ENCODE results near the gene RBP3. TPM values are rescaled to one million over a fixed set of nuclear protein-coding genes. Genes with fewer than 3 reads are reported as not detected.

Gene RBP3
- total RNA-seq, 1 experiment from 2014 or later = not detected

DNA sequence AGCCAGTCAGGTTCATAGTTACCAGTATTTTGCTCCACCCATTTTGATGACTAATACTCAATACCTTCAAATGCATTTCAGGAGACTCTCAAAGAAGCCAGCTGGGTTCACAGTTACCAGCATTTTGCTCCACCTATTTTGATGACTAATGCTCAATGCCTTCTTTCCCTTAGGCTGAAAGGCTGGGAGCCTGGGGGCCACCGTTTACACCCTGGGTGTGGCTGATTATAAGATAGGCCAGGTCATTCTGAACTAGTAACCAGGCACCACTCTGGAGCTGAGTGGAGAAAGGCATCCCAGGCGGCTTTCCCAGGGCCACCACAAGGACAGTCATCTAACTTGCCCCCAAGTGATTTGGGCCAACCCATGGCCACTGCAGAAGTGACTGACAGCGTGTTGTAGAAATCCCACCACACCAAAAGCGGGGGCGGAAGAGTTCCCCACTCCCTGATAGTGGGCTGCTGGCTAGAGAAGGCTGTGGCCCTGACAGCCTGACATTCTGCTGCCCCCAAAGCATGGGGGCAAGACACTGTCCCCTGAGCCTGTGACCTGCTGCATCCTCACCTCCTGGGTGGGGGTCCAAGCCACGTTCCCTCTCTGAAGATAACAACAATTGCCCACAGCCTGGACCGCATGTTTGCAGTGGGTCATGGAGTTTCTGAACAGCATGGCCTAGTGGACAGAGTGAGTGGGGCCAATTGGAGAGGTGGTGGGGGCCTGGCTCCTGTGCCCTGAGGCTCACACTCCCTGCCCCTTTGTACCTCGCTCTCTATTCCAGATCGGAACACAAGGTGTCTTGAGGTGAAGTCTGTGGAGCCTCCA is 58.9 kb downstream of the RBP3 start:
- TF ChIP-seq, protein P1, sequence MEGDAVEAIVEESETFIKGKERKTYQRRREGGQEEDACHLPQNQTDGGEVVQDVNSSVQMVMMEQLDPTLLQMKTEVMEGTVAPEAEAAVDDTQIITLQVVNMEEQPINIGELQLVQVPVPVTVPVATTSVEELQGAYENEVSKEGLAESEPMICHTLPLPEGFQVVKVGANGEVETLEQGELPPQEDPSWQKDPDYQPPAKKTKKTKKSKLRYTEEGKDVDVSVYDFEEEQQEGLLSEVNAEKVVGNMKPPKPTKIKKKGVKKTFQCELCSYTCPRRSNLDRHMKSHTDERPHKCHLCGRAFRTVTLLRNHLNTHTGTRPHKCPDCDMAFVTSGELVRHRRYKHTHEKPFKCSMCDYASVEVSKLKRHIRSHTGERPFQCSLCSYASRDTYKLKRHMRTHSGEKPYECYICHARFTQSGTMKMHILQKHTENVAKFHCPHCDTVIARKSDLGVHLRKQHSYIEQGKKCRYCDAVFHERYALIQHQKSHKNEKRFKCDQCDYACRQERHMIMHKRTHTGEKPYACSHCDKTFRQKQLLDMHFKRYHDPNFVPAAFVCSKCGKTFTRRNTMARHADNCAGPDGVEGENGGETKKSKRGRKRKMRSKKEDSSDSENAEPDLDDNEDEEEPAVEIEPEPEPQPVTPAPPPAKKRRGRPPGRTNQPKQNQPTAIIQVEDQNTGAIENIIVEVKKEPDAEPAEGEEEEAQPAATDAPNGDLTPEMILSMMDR (conservative IDR thresholded peaks at IDR 0.05) = no peak
- Mint-ChIP-seq H3K36me3 (ENCODE audit: insufficient read depth in 1 of 3, low read depth in 3 of 3) (no peaks in the 10 kb centered on the region; a peak in 1 of 7 replicates), H3K9me3 (no peaks in the 10 kb centered on the region), H3K4me3 (no peak overlapping the region), H3K27me3 (ENCODE audit: low read depth) (peaks cover 4% of the 10 kb centered on the region), H3K4me1 (peaks cover 26 to 28% of the 10 kb centered on the region in 2 experiments), H3K27ac (no peak overlapping the region)
- Histone ChIP-seq H2BK15ac (ENCODE audit: low read depth, low read length) (no peak overlapping the region), H2BK20ac (ENCODE audit: low read depth, low read length, poor library complexity, severe bottlenecking) (no peak overlapping the region), H4K8ac (replicated peaks; ENCODE audit: insufficient read length, low read depth, low read length) (no peak overlapping the region), H3K79me1 (ENCODE audit: insufficient read depth, low read depth, low read length, poor library complexity, severe bottlenecking) (no peaks in the 10 kb centered on the region), H2AFZ (ENCODE audit: low read length) (no peak overlapping the region), H4K91ac (ENCODE audit: insufficient read length, low read depth, low read length) (no peak overlapping the region), H3K79me2 (ENCODE audit: insufficient read depth, low read length) (no peaks in the 10 kb centered on the region), H3K27me3 (ENCODE audit: insufficient read depth, low read length) (no peaks in the 10 kb centered on the region), H4K20me1 (ENCODE audit: control insufficient read depth, insufficient read depth, insufficient read length) (no peaks in the 10 kb centered on the region), H3K4ac (ENCODE audit: low read depth, low read length) (no peak overlapping the region), H2AK5ac (ENCODE audit: insufficient read length, low read length) (no peak overlapping the region), H3K14ac (ENCODE audit: insufficient read depth, low read length) (no peak overlapping the region), H2BK5ac (ENCODE audit: insufficient read length, low read length) (no peak overlapping the region), H3K23ac (ENCODE audit: insufficient read length, low read depth, low read length) (no peak overlapping the region), H3T11ph (ENCODE audit: low read length) (no peak overlapping the region), H3K56ac (ENCODE audit: insufficient read length, low read depth, low read length) (no peak overlapping the region), H2BK12ac (ENCODE audit: insufficient read length, low read depth, low read length) (no peak overlapping the region), H3K4me1 (ENCODE audit: insufficient read depth, low read length) (peaks cover 4% of the 10 kb centered on the region; the same call in 1 of the 2 replicates), H3K9ac (ENCODE audit: extremely low read depth, insufficient read length, low read length) (no peak overlapping the region), H4K5ac (ENCODE audit: insufficient read length, low read depth, low read length) (no peak overlapping the region), H2BK120ac (ENCODE audit: low read depth, low read length, poor library complexity, severe bottlenecking) (no peak overlapping the region), H3K4me2 (ENCODE audit: insufficient read depth, insufficient read length, low read length) (no peak overlapping the region), H3K18ac (ENCODE audit: insufficient read length, low read depth, low read length) (no peak overlapping the region), H3K27ac (ENCODE audit: insufficient read length, low read depth, low read length) (no peak overlapping the region), H3K9me3 (ENCODE audit: control insufficient read depth, low read depth, low read length) (no peaks in the 10 kb centered on the region), H3K23me2 (ENCODE audit: insufficient read length, low read depth, low read length, poor library complexity, severe bottlenecking) (no peaks in the 10 kb centered on the region)
- DNase-seq = peak; percentile 36
- WGBS (ENCODE audit: extremely low coverage, insufficient read length, low lambda C conversion rate) = no CpG with 5 or more reads among the region's 9 CpGs

Other genes starting within 250 kb of the RBP3 start
- 0.20 TPM in 1 of 2 replicates, not detected in the other for gene GDF10, start 48.2 kb upstream of the RBP3 start, total RNA-seq (2021)
- gene GDF2, start 25.9 kb upstream of the RBP3 start, total RNA-seq (2021) = not detected in 2 replicates
- gene ZNF488, start 35.9 kb downstream of the RBP3 start, total RNA-seq (2021) = 2.9 and 3.2 TPM in 2 replicates
- 0.22 TPM in 2 replicates for gene ANXA8, start 135.8 kb downstream of the RBP3 start, total RNA-seq (2021)
- not detected in 2 replicates for gene FAM25G, start 143.3 kb downstream of the RBP3 start, total RNA-seq (2021)
- gene AGAP9, start 175.3 kb downstream of the RBP3 start, total RNA-seq (2021) = 7.6 and 8.6 TPM in 2 replicates